HG03354 (cell line): Measurements from ENCODE around the gene EXOC2.
"Not testable (repeated sequence)": the region's sequence is repeated elsewhere in the genome, so short reads cannot be mapped to it uniquely, and the experiment has no call there.

Source experiments
- ATAC-seq: cut with Tn5 transposase; IDR thresholded peaks from one replicate; pipeline ENCODE4 v1.9.1; 2021; ENCODE audit warnings: mild to moderate bottlenecking; ENCODE audit not compliant: unreplicated experiment, poor library complexity, severe bottlenecking

EXOC2 gene

DNA sequence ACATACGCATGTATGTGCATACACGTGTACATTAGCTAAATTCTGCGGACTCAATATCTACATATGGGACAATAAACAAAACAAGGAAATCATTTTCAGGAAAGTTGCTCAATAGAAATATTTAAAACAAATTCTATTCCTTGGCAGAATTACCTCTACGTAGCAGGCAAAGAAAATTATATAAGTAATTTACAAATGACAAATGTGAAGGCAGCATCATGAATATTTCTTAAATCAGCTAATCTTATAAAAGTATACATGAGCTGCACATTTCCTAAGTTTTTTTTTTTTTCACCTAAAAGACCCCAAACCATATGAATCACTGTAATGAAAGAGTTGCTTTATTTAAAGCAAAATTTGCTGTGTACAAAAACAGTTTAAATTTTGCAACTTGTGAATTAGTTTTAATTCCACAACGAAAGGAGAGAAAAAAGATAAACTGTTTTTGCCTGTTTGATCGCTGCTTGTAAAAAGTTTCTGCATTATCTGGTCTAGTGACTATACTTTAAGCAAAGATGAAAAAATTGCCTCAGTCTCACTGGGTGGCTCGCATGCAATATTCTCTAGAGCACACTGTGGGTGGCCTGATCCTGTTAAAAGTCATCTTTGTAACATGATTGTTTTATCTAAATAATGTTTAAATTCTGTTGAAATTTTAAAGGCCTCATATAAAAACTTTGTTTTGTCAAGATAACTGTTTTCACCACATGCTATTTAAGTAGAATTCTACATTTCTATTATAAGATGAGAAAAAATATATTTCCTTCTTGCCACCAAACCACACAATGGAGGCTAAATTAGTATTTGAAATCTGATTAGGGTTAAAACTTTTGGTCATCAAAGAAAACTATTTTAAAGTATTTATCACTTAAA is 93.1 kb downstream of the EXOC2 start:
- ATAC-seq, result no peak

GRCh38 chr6:593907-594212 is 99.1 kb downstream of the EXOC2 start:
- no peak for ATAC-seq

DNA sequence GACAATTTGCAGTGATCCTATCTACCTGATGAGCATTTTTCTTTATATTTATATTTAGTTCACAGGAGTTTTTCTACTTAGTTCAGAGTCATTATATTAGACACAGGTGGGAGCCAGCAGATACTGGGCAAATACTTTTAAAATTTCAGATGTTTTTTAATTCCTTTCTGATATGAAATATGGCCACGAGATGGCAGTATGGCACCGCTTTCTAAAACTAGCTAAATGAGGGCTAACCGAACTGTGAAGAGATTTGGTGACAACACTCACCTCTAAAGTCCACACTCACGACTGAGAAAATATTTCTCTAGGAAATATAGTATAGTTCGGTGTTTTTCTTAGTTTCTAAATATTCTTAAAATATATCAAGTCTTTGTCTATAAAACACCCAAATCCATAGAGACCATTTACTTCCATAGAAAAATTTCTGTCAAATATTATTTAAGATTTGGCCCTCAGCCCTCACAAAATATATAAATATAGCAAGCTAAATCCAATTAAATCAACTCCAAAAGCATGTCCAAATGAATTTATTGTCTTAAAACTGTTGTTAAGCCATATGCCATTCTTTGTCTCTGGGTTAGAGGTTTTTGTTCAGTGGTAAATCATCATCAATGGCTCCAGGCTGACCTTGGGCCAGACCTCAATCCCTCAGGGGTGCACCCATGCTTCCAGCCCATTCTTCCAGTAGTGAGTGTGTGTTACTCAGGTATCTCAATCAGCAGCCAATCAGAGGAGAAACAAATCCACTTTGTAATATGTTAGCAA is 99.6 kb downstream of the EXOC2 start:
- no peak for ATAC-seq

DNA sequence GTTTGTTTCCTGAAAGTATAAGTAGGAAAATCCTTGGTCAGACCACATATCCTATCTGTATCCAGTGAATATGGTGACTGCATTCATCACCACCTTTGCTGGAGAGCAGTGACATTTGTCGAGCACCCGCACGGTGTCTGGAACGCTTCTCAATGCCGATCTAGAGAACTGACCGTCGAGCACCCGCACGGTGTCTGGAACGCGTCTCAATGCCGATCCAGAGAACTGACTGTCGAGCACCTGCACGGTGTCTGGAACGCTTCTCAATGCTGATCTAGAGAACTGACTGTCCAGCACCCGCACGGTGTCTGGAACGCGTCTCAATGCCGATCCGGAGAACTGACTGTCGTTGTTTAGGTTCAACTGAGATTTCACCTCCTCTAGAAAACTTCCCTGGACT is 103.8 kb downstream of the EXOC2 start:
- ATAC-seq, result no peak

GRCh38 chr6:586553-586952 is 106.4 kb downstream of the EXOC2 start:
- no peak for ATAC-seq

GRCh38 chr6:583635-584034 is 109.3 kb downstream of the EXOC2 start:
- no peak for ATAC-seq

- ATAC-seq, result no peak
These were observed 109.8 kb downstream of the EXOC2 start for GRCh38 chr6:583116-583515.

DNA sequence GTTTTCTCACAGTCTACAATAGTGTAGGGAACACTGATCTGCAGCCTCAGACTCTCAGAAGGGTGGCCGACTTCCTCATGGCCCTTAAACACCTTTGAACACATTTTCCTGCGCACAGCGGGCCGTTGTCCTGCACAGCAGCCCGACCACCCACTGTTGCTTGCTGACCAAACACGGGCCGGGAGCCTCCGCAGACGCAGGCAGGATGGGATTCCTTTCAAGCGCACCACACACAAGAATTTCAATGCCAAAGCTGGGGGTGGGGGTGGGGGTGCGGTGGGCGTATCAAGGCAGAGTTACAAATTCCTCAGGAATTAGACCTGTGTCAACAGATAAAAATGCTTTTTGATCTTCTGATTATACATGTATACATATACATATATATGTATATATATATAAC is 110.6 kb downstream of the EXOC2 start:
- no peak for ATAC-seq

DNA sequence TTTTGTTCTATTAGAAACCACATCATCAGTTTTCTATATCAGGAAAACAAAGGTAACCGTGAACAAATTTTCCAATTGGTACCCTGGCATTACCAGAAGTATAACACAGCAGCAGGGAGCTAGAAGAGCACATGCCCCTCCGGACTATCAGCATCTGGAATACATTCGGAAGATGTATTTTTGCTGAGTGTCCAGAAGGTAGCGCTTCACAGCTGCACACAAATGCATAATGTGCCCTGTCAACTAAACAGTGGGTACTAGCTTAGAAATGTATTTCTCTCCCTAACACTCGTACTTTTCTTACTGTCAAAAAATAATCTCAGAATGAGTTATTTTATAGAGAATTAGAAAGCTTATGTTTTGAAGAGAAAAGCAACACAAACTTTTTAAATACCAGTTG is 113.6 kb downstream of the EXOC2 start:
- no peak for ATAC-seq

DNA sequence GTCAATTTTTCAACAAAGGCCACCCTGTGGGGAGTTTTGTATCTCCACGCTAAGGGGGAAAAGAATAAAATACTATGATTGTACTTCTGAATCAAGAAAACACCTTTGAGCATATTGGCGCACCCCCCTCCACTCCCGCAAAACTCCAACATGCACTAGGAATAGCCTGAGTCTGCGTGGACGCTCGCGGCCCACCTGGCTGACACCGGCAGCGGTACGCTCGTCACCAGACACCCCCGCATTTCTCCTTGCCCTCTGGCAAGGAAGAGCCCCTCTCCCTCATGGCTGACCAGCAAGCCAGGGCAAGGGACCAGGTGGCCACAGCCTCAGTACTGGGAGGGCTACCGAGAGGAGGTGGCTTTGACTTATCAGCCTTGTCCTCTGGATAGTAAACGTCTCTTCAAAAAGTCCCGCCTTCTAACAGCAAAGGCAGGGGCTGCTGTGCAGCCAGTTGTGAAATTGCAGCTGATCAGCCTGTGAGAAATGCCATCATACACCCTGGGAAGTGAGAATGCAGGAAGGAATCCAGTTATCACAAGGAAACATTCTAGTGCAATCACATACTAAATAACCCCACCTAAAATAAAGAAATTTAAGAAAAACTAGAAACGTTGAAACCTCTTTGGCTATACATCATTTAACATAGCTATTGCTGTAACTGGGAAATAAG is 120.2 kb downstream of the EXOC2 start:
- ATAC-seq, result no peak

DNA sequence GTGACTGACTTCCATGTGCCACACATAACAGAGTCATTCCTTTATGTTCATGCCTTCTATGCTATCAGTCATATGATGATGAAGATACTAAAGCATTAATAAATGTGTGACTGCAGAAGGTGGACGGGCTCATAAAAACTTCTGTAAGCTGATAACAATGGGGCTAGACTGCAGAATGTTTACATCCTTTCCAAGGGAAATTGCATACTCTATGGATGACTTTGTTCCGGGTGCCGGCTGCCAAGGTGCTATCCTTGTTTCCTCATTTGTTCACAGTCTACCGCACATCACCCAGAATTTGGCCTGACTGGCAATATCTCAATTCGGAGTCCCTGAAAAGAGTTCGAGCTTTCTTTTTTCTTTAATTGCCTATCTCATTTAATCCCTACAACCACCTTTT is 121.0 kb downstream of the EXOC2 start:
- no peak for ATAC-seq

DNA sequence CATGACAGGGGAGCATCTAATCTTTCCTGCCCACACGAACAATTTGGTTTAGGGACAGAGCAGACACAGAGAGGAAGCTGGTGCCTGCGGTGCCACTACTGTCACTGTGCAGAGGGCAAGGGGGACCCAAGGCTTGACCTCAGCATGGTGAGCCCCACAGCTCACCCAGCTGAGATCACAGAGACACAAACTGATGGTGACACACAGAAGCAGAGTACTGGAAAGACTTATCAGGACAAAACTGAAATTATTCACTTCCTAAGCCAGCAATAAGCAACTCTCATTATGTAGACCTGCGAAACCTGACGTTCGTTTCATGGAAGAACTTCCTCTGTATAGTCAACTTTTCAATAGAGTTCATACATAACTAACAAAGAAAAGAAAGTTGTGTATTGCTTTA is 122.1 kb downstream of the EXOC2 start:
- ATAC-seq, result no peak

GRCh38 chr6:568954-569523 is 123.9 kb downstream of the EXOC2 start:
- ATAC-seq, result no peak

DNA sequence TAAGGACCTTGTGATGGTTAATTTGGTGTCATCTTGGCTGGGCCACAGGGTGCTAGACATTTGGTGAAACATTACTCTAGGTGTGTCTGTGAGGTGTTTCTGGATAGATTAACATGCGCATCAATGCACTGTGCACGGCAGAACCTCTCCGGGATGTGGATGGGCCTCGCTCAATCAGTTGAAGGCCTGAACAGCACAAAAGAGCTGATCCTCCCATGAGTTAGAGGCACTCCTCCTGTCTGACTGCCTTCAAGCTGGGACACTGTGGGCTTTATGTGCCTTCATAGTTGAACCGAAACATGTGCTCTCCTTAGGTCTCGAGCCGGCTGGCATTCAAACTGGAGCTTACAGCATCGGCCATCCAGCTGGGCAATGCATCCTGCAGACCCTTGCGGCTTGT is 124.9 kb downstream of the EXOC2 start:
- no peak for ATAC-seq

DNA sequence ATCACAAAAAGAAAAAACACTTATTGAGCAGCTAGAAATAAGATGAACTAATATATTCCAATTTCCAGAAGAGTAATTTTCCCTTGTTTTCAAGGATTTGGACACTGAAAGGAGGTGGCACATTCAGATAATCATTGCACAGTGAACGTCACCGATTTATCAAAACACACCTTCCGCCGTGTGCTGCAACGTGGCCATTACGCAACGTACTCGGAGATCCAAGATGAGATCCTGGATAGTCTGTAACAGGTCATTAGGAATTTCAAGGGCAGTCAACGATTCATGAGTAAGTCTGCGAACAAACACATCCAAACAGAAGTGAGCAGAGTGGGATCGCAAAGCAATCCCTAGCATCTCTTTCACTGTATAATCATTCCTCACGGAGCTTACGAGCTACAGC is 129.1 kb downstream of the EXOC2 start:
- no peak for ATAC-seq

GRCh38 chr6:562052-562676 is 130.8 kb downstream of the EXOC2 start:
- no peak for ATAC-seq

DNA sequence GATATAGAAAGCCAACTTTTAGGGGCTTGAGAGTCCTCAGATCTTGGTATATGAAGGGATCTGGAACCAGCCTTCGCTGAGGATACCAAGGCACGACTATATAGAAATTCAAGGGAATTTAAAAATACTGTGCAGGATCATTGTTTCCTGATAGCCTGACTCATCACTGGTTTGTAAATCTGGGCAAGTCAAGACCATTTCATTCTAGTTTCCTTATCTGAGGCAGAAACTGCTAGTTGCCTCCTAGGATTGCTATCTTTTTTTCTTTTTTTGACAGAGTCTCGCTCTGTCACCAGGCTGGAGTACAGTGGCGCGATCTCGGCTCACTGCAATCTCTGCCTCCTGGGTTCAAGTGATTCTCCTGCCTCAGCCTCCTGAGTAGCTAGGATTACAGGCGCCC is 131.6 kb downstream of the EXOC2 start:
- ATAC-seq, result not testable (repeated sequence)

- ATAC-seq, result no peak
These were observed 134.0 kb downstream of the EXOC2 start for GRCh38 chr6:558959-559358.

DNA sequence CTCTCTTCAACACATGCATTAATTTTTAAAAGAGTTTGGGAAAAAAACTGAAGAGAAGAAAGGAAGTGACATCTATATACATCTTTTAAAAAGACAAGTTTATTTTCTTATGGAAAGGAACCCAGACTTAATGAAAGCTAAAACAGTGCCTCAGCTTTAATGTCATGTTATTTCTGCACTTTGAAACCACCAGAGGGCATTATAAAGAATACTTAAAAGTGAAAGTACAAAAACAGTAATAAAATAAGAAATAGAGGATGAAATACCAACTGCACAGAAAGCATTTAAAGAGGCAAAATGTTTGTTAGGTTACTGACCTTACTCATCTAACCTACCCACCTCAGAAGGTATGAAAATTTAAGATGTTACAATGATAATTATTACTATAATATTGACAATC is 134.8 kb downstream of the EXOC2 start:
- no peak for ATAC-seq

GRCh38 chr6:551829-552350 is 141.0 kb downstream of the EXOC2 start:
- no peak for ATAC-seq
